ENCODE measurements around the gene MPO. TPM values are rescaled to one million over a fixed set of nuclear protein-coding genes. Genes with fewer than 3 reads are reported as not detected.

MPO gene
- total and polyA plus RNA-seq, 2 experiments from 2014 or later, result 0.13 TPM; not detected in 1

DNA sequence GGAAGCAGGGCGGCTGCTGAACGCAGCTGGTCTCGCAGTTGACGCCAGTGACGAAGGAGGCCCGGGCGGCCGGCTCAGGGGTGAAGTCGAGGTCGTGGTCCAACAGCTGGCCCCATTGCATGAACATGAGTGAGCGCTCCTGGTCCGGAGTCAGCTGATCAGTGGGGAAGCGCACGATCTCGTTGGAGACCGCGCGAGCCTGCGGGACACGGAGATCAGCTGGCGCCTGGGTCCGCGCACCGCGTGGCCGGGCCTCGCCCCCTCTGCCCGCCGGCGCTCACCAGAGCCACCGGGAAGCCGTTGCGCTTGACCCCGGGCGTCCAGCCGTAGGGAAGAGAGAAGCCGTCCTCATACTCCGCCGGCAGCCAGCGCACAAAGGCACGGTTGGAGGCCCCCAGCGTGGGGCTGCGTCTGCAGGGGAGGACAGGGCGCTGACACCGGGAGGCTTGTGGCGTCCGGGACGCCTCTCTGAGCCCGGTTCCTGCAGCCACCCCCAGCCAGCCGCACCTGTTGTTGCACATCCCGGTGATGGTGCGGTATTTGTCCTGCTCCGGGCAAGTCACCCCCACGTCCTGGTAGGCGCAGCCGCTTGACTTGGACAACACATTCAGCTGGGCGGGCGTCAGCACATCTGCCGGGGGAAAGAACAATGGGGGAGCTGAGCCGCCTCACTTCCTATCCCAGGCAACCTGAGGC is 1.6 kb downstream of the MPO start:
- Histone ChIP-seq H3K4me1 (ENCODE audit: insufficient read depth) (no peaks in the 10 kb centered on the region), H3K4me2 (no peak overlapping the region), H2AFZ (no peak overlapping the region), H3K9me2 (replicated peaks; ENCODE audit: insufficient read depth) (no peaks in the 10 kb centered on the region), H3K9me3 (ENCODE audit: low read depth) (no peaks in the 10 kb centered on the region), H3K27ac (no peak overlapping the region), H3K4me3 (no peak overlapping the region), H3K79me2 (no peaks in the 10 kb centered on the region), H3K36me3 (replicated peaks; ENCODE audit: insufficient read depth, low read depth) (no peaks in the 10 kb centered on the region), H4K20me1 (ENCODE audit: insufficient read depth, poor library complexity, severe bottlenecking) (no peaks in the 10 kb centered on the region), H3K27me3 (no peaks in the 10 kb centered on the region)
- DNase-seq (ENCODE audit: low spot score), result no peak
- TF ChIP-seq EZH2 (IDR thresholded peaks at IDR 0.05; ENCODE audit: borderline replicate concordance), result no peak
- TF ChIP-seq EZH2phosphoT487 (IDR thresholded peaks at IDR 0.05; ENCODE audit: low read depth, severe bottlenecking, unreplicated experiment), result no peak
- TF ChIP-seq CTCF (IDR thresholded peaks at IDR 0.05; ENCODE audit: poor library complexity), result no peak
- 82% methylated on average over 37 of the region's 60 CpGs for WGBS (ENCODE audit: low lambda C conversion rate, missing lambda C conversion rate)

GRCh38 chr17:58278661-58279015 is 2.1 kb downstream of the MPO start:
- no peaks in the 10 kb centered on the region for H3K9me2 ChIP-seq (replicated peaks; ENCODE audit: insufficient read depth)
- H3K9me3 ChIP-seq (ENCODE audit: low read depth), result no peaks in the 10 kb centered on the region
- H3K79me2 ChIP-seq, result no peaks in the 10 kb centered on the region
- no peak overlapping the region for H2AFZ ChIP-seq
- no peaks in the 10 kb centered on the region for H3K36me3 ChIP-seq (replicated peaks; ENCODE audit: insufficient read depth, low read depth)
- H4K20me1 ChIP-seq (ENCODE audit: insufficient read depth, poor library complexity, severe bottlenecking), result no peaks in the 10 kb centered on the region
- no peak for DNase-seq (ENCODE audit: low spot score)
- no peak for TF ChIP-seq EZH2phosphoT487 (IDR thresholded peaks at IDR 0.05; ENCODE audit: low read depth, severe bottlenecking, unreplicated experiment)
- TF ChIP-seq EZH2 (IDR thresholded peaks at IDR 0.05; ENCODE audit: borderline replicate concordance), result no peak
- no peak for TF ChIP-seq CTCF (IDR thresholded peaks at IDR 0.05; ENCODE audit: poor library complexity)
- no peaks in the 10 kb centered on the region for H3K4me1 ChIP-seq (ENCODE audit: insufficient read depth)
- H3K4me2 ChIP-seq, result no peak overlapping the region
- H3K4me3 ChIP-seq, result no peak overlapping the region
- 74% methylated on average over 5 of the region's 5 CpGs for WGBS (ENCODE audit: low lambda C conversion rate, missing lambda C conversion rate)
- no peak overlapping the region for H3K27ac ChIP-seq
- H3K27me3 ChIP-seq, result no peaks in the 10 kb centered on the region

GRCh38 chr17:58277802-58278595 is 2.7 kb downstream of the MPO start:
- no peak for TF ChIP-seq EZH2 (IDR thresholded peaks at IDR 0.05; ENCODE audit: borderline replicate concordance)
- Histone ChIP-seq H3K27me3 (no peaks in the 10 kb centered on the region), H3K79me2 (no peaks in the 10 kb centered on the region), H3K36me3 (replicated peaks; ENCODE audit: insufficient read depth, low read depth) (no peaks in the 10 kb centered on the region), H3K9me2 (replicated peaks; ENCODE audit: insufficient read depth) (no peaks in the 10 kb centered on the region), H3K27ac (no peak overlapping the region), H4K20me1 (ENCODE audit: insufficient read depth, poor library complexity, severe bottlenecking) (no peaks in the 10 kb centered on the region), H3K9me3 (ENCODE audit: low read depth) (no peaks in the 10 kb centered on the region), H2AFZ (no peak overlapping the region), H3K4me3 (no peak overlapping the region), H3K4me1 (ENCODE audit: insufficient read depth) (no peaks in the 10 kb centered on the region), H3K4me2 (no peak overlapping the region)
- DNase-seq (ENCODE audit: low spot score), result no peak
- WGBS (ENCODE audit: low lambda C conversion rate, missing lambda C conversion rate), result 92% methylated on average over 36 of the region's 36 CpGs

DNA sequence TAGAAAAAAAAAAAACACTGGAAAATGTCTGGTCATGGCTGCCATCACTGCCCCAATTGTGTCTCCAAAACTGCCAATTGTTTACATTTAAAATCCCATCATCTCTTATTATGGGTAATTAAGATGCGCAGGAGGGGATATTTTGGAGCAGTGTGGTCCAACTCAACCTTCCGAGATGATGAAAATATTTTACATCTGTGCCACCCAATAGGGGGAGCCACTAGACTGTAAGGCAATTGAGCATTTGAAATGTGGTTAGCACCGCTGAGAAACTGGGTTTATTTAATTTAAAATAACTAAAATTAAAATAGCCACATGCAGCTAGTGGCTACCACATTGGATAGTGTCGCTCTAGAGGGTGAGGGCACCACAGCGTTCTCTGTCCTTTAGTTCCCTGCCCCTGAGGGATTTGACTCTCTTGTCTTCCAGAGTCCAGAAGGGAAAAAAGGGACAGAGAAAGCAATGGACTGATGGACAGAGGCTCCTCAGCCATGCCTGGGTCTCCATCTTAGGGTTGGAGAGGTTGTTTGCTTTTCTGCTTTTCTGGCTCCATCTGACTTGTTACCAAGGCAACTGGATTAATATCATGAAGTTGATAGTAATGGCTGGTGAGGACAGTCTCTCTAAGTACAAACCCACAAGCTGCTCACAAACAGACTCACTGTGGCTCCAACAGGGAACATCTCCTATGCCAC is 3.5 kb downstream of the MPO start:
- H3K9me2 ChIP-seq (replicated peaks; ENCODE audit: insufficient read depth), result no peaks in the 10 kb centered on the region
- no peaks in the 10 kb centered on the region for H3K4me1 ChIP-seq (ENCODE audit: insufficient read depth)
- H3K9me3 ChIP-seq (ENCODE audit: low read depth), result no peaks in the 10 kb centered on the region
- H3K27me3 ChIP-seq, result no peaks in the 10 kb centered on the region
- H3K4me2 ChIP-seq, result no peak overlapping the region
- WGBS (ENCODE audit: low lambda C conversion rate, missing lambda C conversion rate), result 69% methylated on average over 5 of the region's 5 CpGs
- no peak overlapping the region for H2AFZ ChIP-seq
- H4K20me1 ChIP-seq (ENCODE audit: insufficient read depth, poor library complexity, severe bottlenecking), result no peaks in the 10 kb centered on the region
- H3K4me3 ChIP-seq, result no peak overlapping the region
- no peak overlapping the region for H3K27ac ChIP-seq
- DNase-seq (ENCODE audit: low spot score), result no peak
- TF ChIP-seq EZH2phosphoT487 (IDR thresholded peaks at IDR 0.05; ENCODE audit: low read depth, severe bottlenecking, unreplicated experiment), result no peak
- TF ChIP-seq CTCF (IDR thresholded peaks at IDR 0.05; ENCODE audit: poor library complexity), result peak; percentile 40
- no peaks in the 10 kb centered on the region for H3K36me3 ChIP-seq (replicated peaks; ENCODE audit: insufficient read depth, low read depth)
- no peaks in the 10 kb centered on the region for H3K79me2 ChIP-seq

All from hepatocyte (in vitro differentiated cells).